Smooth muscle cell (in vitro differentiated cells): ENCODE results near the gene AIFM2. TPM values are rescaled to one million over a fixed set of nuclear protein-coding genes. Genes with fewer than 3 reads are reported as not detected.
A peak's percentile ranks its signal among the peaks of the same experiment; 100 is the strongest.

Experiments used
- DNase-seq: peaks from one replicate; lab custom pipeline; 2025; ENCODE audit not compliant: unreplicated experiment; lab: John Stamatoyannopoulos, UW
- H2AFZ ChIP-seq: fragments of 200-600 bp; sonication (generic); 2 replicates; pipeline ENCODE4 v1.6.0; 2016; ENCODE audit warnings: antibody characterized with exemption, low read depth, mild to moderate bottlenecking
- H3F3A ChIP-seq: fragments of 200-600 bp; sonication (generic); 2 replicates; pipeline ENCODE4 v1.6.0; 2017; ENCODE audit warnings: antibody characterized with exemption, low read depth
- H3K27ac ChIP-seq: fragments of 200-600 bp; sonication (generic); 2 replicates; pipeline ENCODE4 v1.5.1; 2016; ENCODE audit warnings: low read depth, mild to moderate bottlenecking
- H3K27me3 ChIP-seq: fragments of 200-600 bp; sonication (generic); 2 replicates; pipeline ENCODE4 v1.6.1; 2016; ENCODE audit warnings: low read depth, mild to moderate bottlenecking
- H3K36me3 ChIP-seq: fragments of 200-600 bp; sonication (generic); 2 replicates; pipeline ENCODE4 v1.5.1; 2016; ENCODE audit warnings: low read depth
- H3K4me1 ChIP-seq: fragments of 200-600 bp; sonication (generic); 2 replicates; pipeline ENCODE4 v1.5.1; 2016; ENCODE audit warnings: low read depth
- H3K4me2 ChIP-seq: fragments of 200-600 bp; sonication (generic); 2 replicates; pipeline ENCODE4 v1.6.0; 2016; ENCODE audit warnings: mild to moderate bottlenecking
- H3K4me3 ChIP-seq: fragments of 200-600 bp; sonication (generic); 2 replicates; pipeline ENCODE4 v1.5.1; 2016; ENCODE audit warnings: mild to moderate bottlenecking
- H3K79me2 ChIP-seq: fragments of 200-600 bp; sonication (generic); 2 replicates; pipeline ENCODE4 v1.6.0; 2016; ENCODE audit warnings: low read depth, mild to moderate bottlenecking
- H3K9ac ChIP-seq: fragments of 200-600 bp; sonication (generic); 2 replicates; pipeline ENCODE4 v1.6.0; 2016; ENCODE audit warnings: low read depth
- H3K9me3 ChIP-seq: fragments of 200-600 bp; sonication (generic); replicated peaks from 2 replicates; pipeline ENCODE4 v1.5.1; 2016; ENCODE audit warnings: low read depth
- H4K20me1 ChIP-seq: fragments of 200-600 bp; sonication (generic); 2 replicates; pipeline ENCODE4 v1.6.0; 2016; ENCODE audit warnings: low read depth
- WGBS: methylation state at CpG from one replicate; pipeline ENCODE4 v1.1.7; 2016; ENCODE audit warnings: low lambda C conversion rate; 5-methylcytosine and 5-hydroxymethylcytosine counted together
- polyA plus RNA-seq: library from polyadenylated mRNA; unstranded; fragments of >200 nt; fragmentation: Nextera tagmentation; extraction: Ambion mirVana; gene quantifications from 2 replicates; pipeline ENCODE4 v1.2.1, GENCODE V29; 2016
- total RNA-seq: library from RNA; depleted of rRNA; stranded (reverse); fragments of >200 nt; gene quantifications from 2 replicates; pipeline ENCODE4 v1.2.3, GENCODE V29; 2014
- TF ChIP-seq, protein P1 (sequence below): fragments of 200-600 bp; sonication (generic); IDR thresholded peaks from 2 replicates; pipeline ENCODE4 v1.5.1; 2017; ENCODE audit warnings: borderline replicate concordance, mild to moderate bottlenecking, antibody characterized with exemption; ENCODE audit not compliant: insufficient read depth, poor library complexity, severe bottlenecking

The AIFM2 gene
- total and polyA plus RNA-seq, 2 experiments from 2014 or later: 2.2 to 3.6 TPM

DNA sequence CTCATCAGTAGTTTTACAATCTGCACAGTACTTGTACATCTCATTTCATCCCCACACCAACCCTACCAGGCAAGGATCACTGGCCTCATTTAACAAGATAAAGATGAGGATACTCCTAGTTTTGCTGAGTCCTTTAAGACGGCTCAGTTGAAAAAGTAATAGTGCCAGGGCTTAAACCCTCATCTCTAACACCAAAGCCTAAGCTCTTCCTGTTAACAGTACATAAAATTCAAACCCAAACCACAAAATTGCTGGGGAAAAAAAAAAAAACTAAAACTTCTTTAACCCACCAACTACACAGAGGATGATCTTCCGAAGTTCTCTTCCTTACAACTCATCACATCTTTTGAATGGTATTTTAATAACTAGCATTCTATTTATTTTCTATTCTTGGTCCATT is 36.4 kb upstream of the AIFM2 start:
- Histone ChIP-seq H2AFZ (no peak overlapping the region), H3K9me3 (no peaks in the 10 kb centered on the region), H3K27ac (peak overlapping the region; percentile 86), H3K79me2 (peaks cover 61% of the 10 kb centered on the region), H3K4me2 (peak overlapping the region; percentile 93), H3K4me1 (no peaks in the 10 kb centered on the region), H3K36me3 (no peaks in the 10 kb centered on the region), H4K20me1 (peaks cover 60% of the 10 kb centered on the region), H3K9ac (peak overlapping the region; percentile 93), H3F3A (peaks cover 5% of the 10 kb centered on the region), H3K4me3 (peak overlapping the region; percentile 80), H3K27me3 (no peaks in the 10 kb centered on the region)
- 14% methylated on average over 2 of the region's 2 CpGs for WGBS
- DNase-seq: no peak
- TF ChIP-seq, protein P1, sequence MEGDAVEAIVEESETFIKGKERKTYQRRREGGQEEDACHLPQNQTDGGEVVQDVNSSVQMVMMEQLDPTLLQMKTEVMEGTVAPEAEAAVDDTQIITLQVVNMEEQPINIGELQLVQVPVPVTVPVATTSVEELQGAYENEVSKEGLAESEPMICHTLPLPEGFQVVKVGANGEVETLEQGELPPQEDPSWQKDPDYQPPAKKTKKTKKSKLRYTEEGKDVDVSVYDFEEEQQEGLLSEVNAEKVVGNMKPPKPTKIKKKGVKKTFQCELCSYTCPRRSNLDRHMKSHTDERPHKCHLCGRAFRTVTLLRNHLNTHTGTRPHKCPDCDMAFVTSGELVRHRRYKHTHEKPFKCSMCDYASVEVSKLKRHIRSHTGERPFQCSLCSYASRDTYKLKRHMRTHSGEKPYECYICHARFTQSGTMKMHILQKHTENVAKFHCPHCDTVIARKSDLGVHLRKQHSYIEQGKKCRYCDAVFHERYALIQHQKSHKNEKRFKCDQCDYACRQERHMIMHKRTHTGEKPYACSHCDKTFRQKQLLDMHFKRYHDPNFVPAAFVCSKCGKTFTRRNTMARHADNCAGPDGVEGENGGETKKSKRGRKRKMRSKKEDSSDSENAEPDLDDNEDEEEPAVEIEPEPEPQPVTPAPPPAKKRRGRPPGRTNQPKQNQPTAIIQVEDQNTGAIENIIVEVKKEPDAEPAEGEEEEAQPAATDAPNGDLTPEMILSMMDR: no peak

DNA sequence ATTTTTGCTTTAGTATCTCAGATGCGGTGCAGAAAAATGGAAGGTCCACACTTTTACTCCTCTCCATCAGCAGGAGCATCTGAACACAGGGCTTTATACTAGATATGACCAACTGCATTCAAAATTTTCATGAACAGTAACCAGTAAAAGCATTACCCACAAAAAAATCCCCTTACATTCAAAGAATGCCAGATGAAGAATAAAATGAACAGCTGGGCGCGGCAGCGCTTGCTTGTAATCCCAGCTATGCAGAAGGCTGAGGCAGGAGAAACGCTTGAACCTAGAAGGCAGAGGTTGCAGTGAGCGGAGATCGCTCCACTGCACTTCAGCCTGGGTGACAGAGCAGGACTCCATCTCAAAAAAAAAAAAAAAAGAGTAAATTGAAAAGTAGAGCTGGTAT is 34.6 kb upstream of the AIFM2 start:
- 95% methylated on average over 7 of the region's 7 CpGs for WGBS
- H3K4me3 ChIP-seq: no peak overlapping the region
- no peak overlapping the region for H2AFZ ChIP-seq
- peaks cover 79% of the 10 kb centered on the region for H3K79me2 ChIP-seq
- peak overlapping the region; percentile 93 for H3K4me2 ChIP-seq
- H3K9ac ChIP-seq: no peak overlapping the region
- H4K20me1 ChIP-seq: peaks cover 77% of the 10 kb centered on the region
- H3K27ac ChIP-seq: no peak overlapping the region
- DNase-seq: no peak
- no peaks in the 10 kb centered on the region for H3K4me1 ChIP-seq
- H3F3A ChIP-seq: peaks cover 14% of the 10 kb centered on the region
- H3K27me3 ChIP-seq: no peaks in the 10 kb centered on the region
- TF ChIP-seq, protein P1: no peak
- H3K9me3 ChIP-seq: no peaks in the 10 kb centered on the region
- H3K36me3 ChIP-seq: no peaks in the 10 kb centered on the region

DNA sequence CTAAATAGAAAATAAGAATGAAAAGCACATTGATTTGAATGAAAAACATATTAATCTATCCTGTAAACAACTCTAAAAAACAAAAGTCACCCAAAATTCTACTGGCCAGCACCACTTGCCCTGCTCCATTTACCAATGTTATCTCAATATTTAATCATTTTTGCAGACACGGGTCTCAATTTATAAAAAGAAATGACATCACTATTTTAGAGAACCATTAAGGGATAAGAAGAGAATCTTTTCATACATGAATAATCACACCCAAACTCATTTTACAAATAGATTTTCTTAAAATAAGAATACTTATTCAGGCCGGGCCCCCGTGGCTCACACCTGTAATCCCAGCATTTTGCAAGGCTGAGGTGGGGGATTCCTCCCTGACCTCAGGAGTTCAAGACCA is 33.8 kb upstream of the AIFM2 start:
- no peak overlapping the region for H2AFZ ChIP-seq
- H4K20me1 ChIP-seq: peaks cover 86% of the 10 kb centered on the region
- no peaks in the 10 kb centered on the region for H3K4me1 ChIP-seq
- H3K9ac ChIP-seq: no peak overlapping the region
- TF ChIP-seq, protein P1: no peak
- peaks cover 88% of the 10 kb centered on the region for H3K79me2 ChIP-seq
- no peak overlapping the region for H3K27ac ChIP-seq
- no peak overlapping the region for H3K4me3 ChIP-seq
- no peaks in the 10 kb centered on the region for H3K9me3 ChIP-seq
- DNase-seq: no peak
- no peak overlapping the region for H3K4me2 ChIP-seq
- peaks cover 14% of the 10 kb centered on the region for H3F3A ChIP-seq
- H3K27me3 ChIP-seq: no peaks in the 10 kb centered on the region
- peaks cover under 1% of the 10 kb centered on the region for H3K36me3 ChIP-seq
- WGBS: 99% methylated on average over 3 of the region's 3 CpGs

DNA sequence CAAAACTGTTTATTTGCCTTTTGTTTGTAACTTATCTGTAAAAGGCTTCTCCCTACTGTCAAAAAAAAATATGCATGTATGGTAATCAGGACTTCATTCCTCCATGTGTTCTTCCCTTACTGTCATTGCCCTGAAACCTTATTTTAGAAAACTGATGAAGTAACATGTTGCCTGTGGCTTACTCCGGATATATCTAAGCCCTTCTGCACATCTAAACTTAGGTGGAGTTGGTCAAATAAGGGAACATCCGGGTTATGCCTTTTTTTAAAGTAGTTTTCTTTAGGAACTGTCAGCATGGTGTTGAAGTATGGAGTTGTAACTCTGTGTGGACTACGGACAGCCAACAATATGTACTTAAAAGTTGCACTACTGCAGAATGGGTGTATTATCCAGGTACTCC is 31.5 kb upstream of the AIFM2 start:
- DNase-seq: no peak
- Histone ChIP-seq H3K79me2 (peaks cover 98% of the 10 kb centered on the region), H3K9me3 (no peaks in the 10 kb centered on the region), H3F3A (peaks cover 14% of the 10 kb centered on the region), H3K9ac (no peak overlapping the region), H3K27me3 (no peaks in the 10 kb centered on the region), H4K20me1 (peaks cover 100% of the 10 kb centered on the region), H3K4me3 (no peak overlapping the region), H3K4me1 (no peaks in the 10 kb centered on the region), H3K36me3 (peaks cover 19% of the 10 kb centered on the region), H3K4me2 (no peak overlapping the region), H3K27ac (no peak overlapping the region), H2AFZ (no peak overlapping the region)
- TF ChIP-seq, protein P1: no peak
- WGBS: 97% methylated on average over 3 of the region's 3 CpGs
